Kidney tubule cell (primary cell): ENCODE data around the gene GNG12.

Experiments used
- DNase-seq: peaks from one replicate; pipeline ENCODE4 v3.0.0-alpha.2; 2018; ENCODE audit warnings: low spot score

Gene GNG12

GRCh38 chr1:67785847-67786753, 47.2 kb downstream of the GNG12 start:
- DNase-seq, result no peak

DNA sequence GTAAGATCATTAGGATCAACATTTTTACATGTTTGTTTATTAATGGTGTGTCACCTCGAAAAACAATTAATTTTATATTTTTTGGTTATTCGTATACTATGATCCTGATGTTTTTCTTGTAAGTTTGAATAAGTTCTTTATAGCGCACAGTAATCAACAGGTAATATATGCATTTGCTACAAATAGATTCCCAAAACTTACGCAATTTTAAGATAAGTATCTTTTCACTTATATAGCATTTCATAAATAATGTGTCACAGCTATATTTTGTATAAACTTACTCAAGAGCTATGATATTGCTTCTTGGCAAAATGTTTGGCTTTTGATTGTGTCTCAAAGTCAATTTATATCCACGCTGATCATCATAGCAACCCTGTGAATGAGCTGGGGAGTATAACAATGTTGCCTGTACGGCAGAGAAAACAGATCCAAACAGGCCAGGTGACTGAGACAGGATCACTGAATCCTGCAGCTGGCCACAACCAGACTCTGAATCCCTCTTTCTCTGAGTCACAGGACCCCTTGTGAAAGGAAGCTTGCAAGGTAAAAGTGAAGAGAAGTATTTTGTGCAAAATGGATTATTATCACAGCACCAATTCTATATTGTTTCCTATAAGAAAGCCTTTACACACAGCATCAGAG, 48.6 kb downstream of the GNG12 start:
- DNase-seq, result peak; percentile 46

GRCh38 chr1:67780637-67781036, 52.6 kb downstream of the GNG12 start:
- DNase-seq, result no peak

GRCh38 chr1:67777440-67777839, 55.8 kb downstream of the GNG12 start:
- no peak for DNase-seq

DNA sequence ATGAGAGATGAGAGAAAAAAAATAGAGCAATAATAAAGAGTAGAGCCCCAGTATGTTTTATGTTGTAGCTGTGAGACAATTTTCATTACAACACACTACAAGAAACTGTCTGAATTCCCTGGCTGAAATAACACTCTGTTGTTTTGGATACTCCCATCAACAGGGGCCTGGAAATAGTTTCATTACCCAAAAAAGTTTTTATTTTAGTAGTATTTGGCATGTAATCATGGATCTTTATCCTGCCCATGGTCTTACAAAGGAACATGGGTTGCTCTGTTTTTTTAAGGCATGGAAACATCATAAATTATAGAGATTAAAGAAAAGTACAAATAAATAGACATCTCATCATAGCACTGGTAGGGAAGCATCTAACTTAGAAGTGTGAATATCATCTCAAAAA, 56.3 kb downstream of the GNG12 start:
- DNase-seq, result no peak

DNA sequence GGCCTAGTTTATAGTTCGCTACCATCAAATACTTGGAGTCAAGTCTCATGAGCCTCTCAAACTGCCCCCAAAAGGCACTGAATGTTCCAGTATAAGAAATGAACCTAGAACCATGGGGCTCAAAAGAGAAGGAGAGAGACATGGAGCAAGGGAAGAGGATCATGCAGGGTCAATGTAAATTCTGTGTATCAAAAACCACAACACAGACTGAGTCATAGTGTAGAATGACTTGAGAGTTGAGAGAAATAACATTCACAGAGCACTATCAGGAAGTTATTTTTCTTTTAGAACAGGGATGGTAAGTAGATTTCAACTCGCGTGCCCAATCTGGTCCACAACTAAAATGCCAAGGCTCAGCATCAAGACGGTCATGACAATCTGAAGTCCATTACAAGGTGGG, 59.8 kb downstream of the GNG12 start:
- peak; percentile 38 for DNase-seq

- no peak for DNase-seq
Measured at GRCh38 chr1:67771749-67772148, 61.5 kb downstream of the GNG12 start.

DNA sequence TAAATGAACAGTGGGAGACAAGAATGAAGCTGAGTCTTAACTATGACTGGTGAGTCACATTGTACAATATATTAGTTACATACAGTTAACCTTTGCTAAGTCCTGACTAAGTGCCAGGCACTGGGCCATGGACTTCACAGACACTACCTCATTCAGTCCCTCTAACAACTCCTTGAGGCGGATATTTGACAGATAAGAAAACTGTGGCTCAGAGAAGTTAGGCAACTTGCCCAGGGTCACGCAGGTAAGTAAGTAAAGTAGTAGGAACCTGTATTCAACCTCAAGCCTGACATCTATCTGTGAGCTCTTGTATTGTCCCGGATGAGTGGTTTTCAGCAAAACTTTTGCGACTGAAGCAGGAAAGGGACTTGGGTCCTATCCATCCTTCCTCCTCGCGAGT, 62.1 kb downstream of the GNG12 start:
- DNase-seq, result peak; percentile 98

DNA sequence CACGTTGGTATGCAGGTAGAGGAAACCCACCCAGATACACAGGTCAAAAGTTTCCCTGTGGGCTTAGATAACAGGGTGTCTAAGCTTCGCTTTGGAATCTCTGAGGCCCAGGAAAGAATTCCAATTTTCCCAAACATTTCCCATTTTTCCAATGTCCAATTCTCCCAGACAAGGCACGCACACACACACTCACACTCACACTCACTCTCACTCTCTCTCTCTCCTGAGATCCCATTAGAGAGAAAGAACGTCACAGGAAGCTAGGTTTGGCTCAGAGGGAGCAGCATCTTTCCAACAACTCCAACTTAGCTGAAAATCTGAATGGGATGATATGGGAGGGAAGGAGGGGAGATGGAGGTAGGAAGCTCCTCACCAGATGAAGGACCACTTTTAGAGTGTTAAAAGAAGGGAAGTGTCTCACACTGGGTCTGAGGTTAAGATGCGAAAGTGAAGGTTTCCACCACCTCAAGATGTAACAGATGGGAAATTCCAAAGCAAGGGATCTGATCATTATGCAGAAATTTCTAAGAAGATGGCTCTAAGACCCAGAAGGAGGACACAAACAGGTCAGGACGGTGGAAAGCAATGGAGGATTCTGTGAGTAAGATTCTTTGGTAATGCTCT, 63.5 kb downstream of the GNG12 start:
- DNase-seq, result no peak

- DNase-seq, result no peak
Measured at GRCh38 chr1:67768480-67768879, 64.8 kb downstream of the GNG12 start.

DNA sequence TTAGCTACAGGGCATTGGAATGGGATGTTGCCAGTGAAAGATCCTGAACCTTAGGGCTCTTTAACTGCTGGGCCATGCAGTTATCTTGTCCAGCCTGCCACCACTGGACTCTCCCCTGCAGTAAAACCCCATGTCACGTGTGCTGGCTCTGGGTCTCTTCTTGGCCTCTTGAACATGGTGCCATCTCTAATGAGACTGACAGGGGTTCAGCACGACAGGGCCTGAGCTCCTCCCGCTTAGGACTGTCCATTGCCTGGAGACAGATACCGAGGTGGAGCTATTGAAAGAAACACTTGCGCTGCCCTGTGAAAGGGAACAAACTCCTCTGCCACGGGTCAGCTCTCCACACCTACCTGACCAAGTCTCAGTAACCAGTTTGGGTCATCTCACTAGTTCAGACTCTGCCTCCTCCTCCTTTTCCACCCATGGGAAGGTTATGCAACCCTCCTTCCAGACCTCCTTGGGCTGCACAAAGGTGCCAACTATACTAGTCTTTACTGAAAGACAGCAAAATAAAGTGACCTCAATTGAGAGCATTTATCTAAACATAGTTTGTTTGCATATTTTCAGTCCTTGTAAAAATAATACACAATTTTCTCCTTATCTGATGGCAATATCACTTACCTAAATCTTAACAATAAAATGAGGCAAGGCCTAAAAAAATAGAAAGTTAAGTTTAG, 66.0 kb downstream of the GNG12 start:
- DNase-seq, result no peak

GRCh38 chr1:67766141-67766978, 66.9 kb downstream of the GNG12 start:
- DNase-seq, result peak; percentile 90

GRCh38 chr1:67764633-67765032, 68.6 kb downstream of the GNG12 start:
- DNase-seq, result peak; percentile 39

DNA sequence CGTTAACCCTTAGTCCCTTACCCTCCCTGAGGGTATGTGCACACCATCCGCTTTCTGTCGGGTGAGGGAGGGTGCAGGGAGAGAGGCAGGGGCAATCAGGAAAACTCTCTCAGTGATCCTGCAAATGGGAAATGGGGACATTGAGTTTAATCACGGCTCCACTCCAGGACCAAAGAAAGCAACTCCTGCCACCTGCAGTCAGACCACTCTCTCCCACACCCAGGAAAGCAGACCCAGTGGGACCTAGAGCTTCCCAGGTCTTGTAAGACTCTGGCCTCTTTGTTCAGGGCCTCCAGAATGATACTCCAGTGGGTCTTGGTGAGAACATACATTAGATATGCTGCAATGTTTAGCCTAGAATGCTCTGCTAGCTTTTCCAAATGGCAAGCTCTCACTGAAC, 71.5 kb downstream of the GNG12 start:
- DNase-seq, result no peak

DNA sequence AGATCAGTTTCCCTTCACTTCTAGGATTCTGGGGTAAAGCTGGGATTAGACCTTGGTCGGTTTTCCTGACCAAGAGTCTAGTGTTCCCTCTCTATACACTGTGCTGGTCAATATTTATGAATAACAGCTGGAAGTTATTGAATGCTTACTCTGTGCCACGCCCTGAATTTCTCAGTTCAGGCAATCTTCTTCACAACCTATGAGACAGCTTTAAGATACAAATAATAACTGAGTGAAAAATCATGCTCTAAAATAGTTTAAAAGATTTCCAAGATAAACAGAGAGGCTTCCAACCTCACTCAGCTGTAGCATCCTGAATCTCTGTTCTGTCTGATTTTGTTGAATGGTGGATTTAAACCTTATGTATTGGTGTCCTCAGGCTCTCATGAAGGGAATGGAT, 72.2 kb downstream of the GNG12 start:
- DNase-seq, result no peak

DNA sequence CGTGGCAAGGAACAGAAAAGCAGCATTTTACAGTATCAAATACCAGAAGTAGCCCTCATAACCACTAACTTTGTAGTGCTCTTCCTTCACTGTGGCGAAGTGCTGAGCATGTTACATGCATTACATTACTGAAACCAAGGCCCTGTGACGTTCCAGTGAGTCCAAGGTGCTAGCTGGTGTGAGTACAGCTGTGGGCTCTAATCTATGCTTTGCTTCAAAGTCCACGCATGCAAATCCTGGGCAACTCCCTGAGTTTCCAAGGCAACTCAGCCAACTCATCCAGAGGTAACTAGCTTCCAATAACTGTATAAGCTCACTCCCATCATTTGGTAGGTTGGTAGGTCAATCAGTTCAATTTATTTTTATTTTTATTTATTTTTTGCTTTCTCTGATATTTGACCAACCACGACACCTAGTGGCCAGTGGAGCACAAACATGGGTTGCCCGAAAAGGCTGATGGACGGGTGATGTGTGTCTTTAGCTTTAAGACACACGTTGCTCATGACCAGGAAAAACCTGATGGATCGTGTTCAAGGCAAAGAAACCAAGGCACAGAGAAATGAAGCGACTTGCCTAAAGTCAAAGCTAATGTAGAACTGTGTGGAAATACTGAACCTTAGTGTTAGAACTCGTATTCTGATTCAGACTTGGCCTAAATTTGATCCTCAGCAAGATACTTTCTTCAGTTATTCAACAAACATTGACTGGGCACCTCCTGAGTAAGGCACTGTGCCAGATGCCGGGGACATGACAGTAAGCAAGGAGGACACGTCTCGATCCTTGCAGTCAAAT, 73.0 kb downstream of the GNG12 start:
- peak; percentile 84 for DNase-seq

- DNase-seq, result peak; percentile 65
Measured at GRCh38 chr1:67759692-67760029, 73.6 kb downstream of the GNG12 start.

GRCh38 chr1:67759066-67759465, 74.2 kb downstream of the GNG12 start:
- no peak for DNase-seq

- no peak for DNase-seq
Measured at GRCh38 chr1:67755619-67756018, 77.6 kb downstream of the GNG12 start.

- DNase-seq, result no peak
Measured at GRCh38 chr1:67755160-67755559, 78.1 kb downstream of the GNG12 start.

DNA sequence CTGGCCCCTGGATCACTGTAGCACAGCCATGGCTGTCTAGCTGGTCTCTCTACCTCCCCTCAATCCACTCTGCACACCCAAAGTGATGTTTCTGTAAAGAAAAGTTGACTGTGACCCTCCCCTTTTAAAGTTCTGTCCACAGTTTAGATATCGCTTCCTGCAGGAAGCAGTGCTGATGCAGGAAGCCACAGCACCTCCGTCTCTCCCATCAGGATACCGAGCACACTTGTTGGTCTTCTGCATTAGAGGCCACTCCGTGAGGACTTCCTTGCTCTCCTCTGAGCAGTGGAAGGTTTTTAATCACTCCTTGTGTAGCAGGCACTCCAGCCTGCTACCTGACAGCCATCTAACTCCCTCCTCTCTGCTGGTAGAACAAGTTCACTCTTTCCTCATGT, 78.7 kb downstream of the GNG12 start:
- no peak for DNase-seq
